ENCODE measurements around the gene ADAM12. TPM values are rescaled to one million over a fixed set of nuclear protein-coding genes. Genes with fewer than 3 reads are reported as not detected.
"Not testable (repeated sequence)": the region's sequence is repeated elsewhere in the genome, so short reads cannot be mapped to it uniquely, and the experiment has no call there.

Gene ADAM12
- total and polyA plus RNA-seq, 2 donors (not counting 1 experiment from before 2014, with no cell fraction given): 21.0 to 56.9 TPM

GRCh38 chr10:126250045-126250444, 138.2 kb downstream of the ADAM12 start:
- DNase-seq (ENCODE audit: low read depth in 2 of 2): peak in 1 of 2 donors; percentile 60
- Histone ChIP-seq H3K27me3 (ENCODE audit: control insufficient read depth, insufficient read depth, low read length) (no peaks in the 10 kb centered on the region), H3K79me2 (ENCODE audit: control insufficient read depth, insufficient read depth, low read length) (no peaks in the 10 kb centered on the region), H3K9me3 (ENCODE audit: control insufficient read depth, insufficient read depth, low read depth, low read length) (no peaks in the 10 kb centered on the region), H4K20me1 (ENCODE audit: control insufficient read depth, extremely low read depth, insufficient read depth, low read length) (no peaks in the 10 kb centered on the region), H3K27ac (ENCODE audit: insufficient read depth, low read length) (no peak overlapping the region), H2AFZ (ENCODE audit: low read length) (no peak overlapping the region), H3K4me2 (ENCODE audit: extremely low read depth, insufficient read depth, low read length) (no peak overlapping the region), H3K4me3 (replicated peaks in 1 of 4; ENCODE audit: control extremely low read depth in 1 of 4, insufficient read depth in 1 of 4, low read depth in 3 of 4, low read length in 4 of 4) (no peak overlapping the region), H3K36me3 (ENCODE audit: control insufficient read depth, insufficient read depth, low read length) (no peaks in the 10 kb centered on the region), H3K4me1 (ENCODE audit: control insufficient read depth, extremely low read depth, insufficient read depth, low read length) (peaks cover 21% of the 10 kb centered on the region), H3K9ac (ENCODE audit: insufficient read depth, low read length) (no peak overlapping the region)
- TF ChIP-seq CTCF (conservative IDR thresholded peaks at IDR 0.05 in 1 of 2, IDR thresholded peaks at IDR 0.05 in 1 of 2; ENCODE audit: low read depth in 1 of 2, low read length in 2 of 2): no peak
- TF ChIP-seq EZH2 (IDR thresholded peaks at IDR 0.05; ENCODE audit: low read length, missing control alignments): no peak

- TF ChIP-seq CTCF (conservative IDR thresholded peaks at IDR 0.05 in 1 of 2, IDR thresholded peaks at IDR 0.05 in 1 of 2; ENCODE audit: low read depth in 1 of 2, low read length in 2 of 2) (no peak), EZH2 (IDR thresholded peaks at IDR 0.05; ENCODE audit: low read length, missing control alignments) (no peak)
- Histone ChIP-seq H3K4me1 (ENCODE audit: control insufficient read depth, extremely low read depth, insufficient read depth, low read length) (peaks cover 23% of the 10 kb centered on the region), H3K79me2 (ENCODE audit: control insufficient read depth, insufficient read depth, low read length) (no peaks in the 10 kb centered on the region), H3K9ac (ENCODE audit: insufficient read depth, low read length) (no peak overlapping the region), H3K27me3 (ENCODE audit: control insufficient read depth, insufficient read depth, low read length) (no peaks in the 10 kb centered on the region), H3K27ac (ENCODE audit: insufficient read depth, low read length) (peak overlapping the region; percentile 86), H4K20me1 (ENCODE audit: control insufficient read depth, extremely low read depth, insufficient read depth, low read length) (no peaks in the 10 kb centered on the region), H3K36me3 (ENCODE audit: control insufficient read depth, insufficient read depth, low read length) (no peaks in the 10 kb centered on the region), H2AFZ (ENCODE audit: low read length) (no peak overlapping the region), H3K4me2 (ENCODE audit: extremely low read depth, insufficient read depth, low read length) (peak overlapping the region; percentile 44), H3K4me3 (replicated peaks in 1 of 4; ENCODE audit: control extremely low read depth in 1 of 4, insufficient read depth in 1 of 4, low read depth in 3 of 4, low read length in 4 of 4) (no peak overlapping the region), H3K9me3 (ENCODE audit: control insufficient read depth, insufficient read depth, low read depth, low read length) (no peaks in the 10 kb centered on the region)
- peak; percentile 99 to 100 for DNase-seq (ENCODE audit: low read depth in 2 of 2)
Observed at GRCh38 chr10:126247446-126247975, 140.8 kb downstream of the ADAM12 start.

GRCh38 chr10:126246396-126246795, 141.9 kb downstream of the ADAM12 start:
- not testable (repeated sequence) for H3K36me3 ChIP-seq (ENCODE audit: control insufficient read depth, insufficient read depth, low read length); H3K9me3 ChIP-seq (ENCODE audit: control insufficient read depth, insufficient read depth, low read depth, low read length); H3K9ac ChIP-seq (ENCODE audit: insufficient read depth, low read length); H4K20me1 ChIP-seq (ENCODE audit: control insufficient read depth, extremely low read depth, insufficient read depth, low read length); H3K79me2 ChIP-seq (ENCODE audit: control insufficient read depth, insufficient read depth, low read length); H3K4me3 ChIP-seq (replicated peaks in 1 of 4; ENCODE audit: control extremely low read depth in 1 of 4, insufficient read depth in 1 of 4, low read depth in 3 of 4, low read length in 4 of 4); H3K4me2 ChIP-seq (ENCODE audit: extremely low read depth, insufficient read depth, low read length); H3K27me3 ChIP-seq (ENCODE audit: control insufficient read depth, insufficient read depth, low read length); H2AFZ ChIP-seq (ENCODE audit: low read length)
- Histone ChIP-seq H3K4me1 (ENCODE audit: control insufficient read depth, extremely low read depth, insufficient read depth, low read length) (peaks cover 27% of the 10 kb centered on the region), H3K27ac (ENCODE audit: insufficient read depth, low read length) (peak overlapping the region; percentile 70)
- DNase-seq (ENCODE audit: low read depth in 2 of 2): peak; percentile 40 to 64

All from fibroblast of lung (primary cell).